ENCODE measurements around the gene MYO6. TPM values are rescaled to one million over a fixed set of nuclear protein-coding genes. Genes with fewer than 3 reads are reported as not detected.

Gene MYO6
- total RNA-seq, 2 experiments from 2014 or later: 0.65 to 0.67 TPM

GRCh38 chr6:75748003-75748742 is 866 bp upstream of the MYO6 start:
- Mint-ChIP-seq H3K9me3 (no peaks in the 10 kb centered on the region), H3K4me1 (peaks cover 13% of the 10 kb centered on the region), H3K27me3 (peaks cover 61% of the 10 kb centered on the region), H3K36me3 (ENCODE audit: low read depth) (peaks cover 2% of the 10 kb centered on the region), H3K4me3 (peak overlapping the region; percentile 71), H3K27ac (no peak overlapping the region)
- ChIA-PET CTCF (no interaction called here), POLR2A (no interaction called here)
- no peak for DNase-seq

GRCh38 chr6:75751443-75751842 is 2.4 kb downstream of the MYO6 start:
- DNase-seq: no peak
- no peak overlapping the region for H3K4me3 Mint-ChIP-seq
- no peaks in the 10 kb centered on the region for H3K9me3 Mint-ChIP-seq
- H3K4me1 Mint-ChIP-seq: peaks cover 13% of the 10 kb centered on the region
- ChIA-PET POLR2A (no interaction called here), CTCF (no interaction called here)
- H3K27ac Mint-ChIP-seq: no peak overlapping the region
- H3K27me3 Mint-ChIP-seq: peaks cover 46% of the 10 kb centered on the region
- H3K36me3 Mint-ChIP-seq (ENCODE audit: low read depth): peaks cover 2% of the 10 kb centered on the region

- Mint-ChIP-seq H3K27ac (no peak overlapping the region), H3K9me3 (no peaks in the 10 kb centered on the region), H3K4me3 (no peak overlapping the region), H3K27me3 (peaks cover 44% of the 10 kb centered on the region), H3K4me1 (peaks cover 13% of the 10 kb centered on the region), H3K36me3 (ENCODE audit: low read depth) (peaks cover 2% of the 10 kb centered on the region)
- ChIA-PET POLR2A (no interaction called here), CTCF (no interaction called here)
- no peak for DNase-seq
Observed at GRCh38 chr6:75752365-75752764, 3.3 kb downstream of the MYO6 start.

GRCh38 chr6:75755704-75756103 is 6.7 kb downstream of the MYO6 start:
- H3K27ac Mint-ChIP-seq: no peak overlapping the region
- peaks cover 4% of the 10 kb centered on the region for H3K4me1 Mint-ChIP-seq
- no peak for DNase-seq
- H3K4me3 Mint-ChIP-seq: no peak overlapping the region
- H3K9me3 Mint-ChIP-seq: no peaks in the 10 kb centered on the region
- ChIA-PET CTCF (no interaction called here), POLR2A (no interaction called here)
- H3K36me3 Mint-ChIP-seq (ENCODE audit: low read depth): no peaks in the 10 kb centered on the region
- peaks cover 39% of the 10 kb centered on the region for H3K27me3 Mint-ChIP-seq

GRCh38 chr6:75757295-75757694 is 8.3 kb downstream of the MYO6 start:
- ChIA-PET POLR2A (no interaction called here), CTCF (no interaction called here)
- H3K27ac Mint-ChIP-seq: no peak overlapping the region
- no peak overlapping the region for H3K4me3 Mint-ChIP-seq
- DNase-seq: no peak
- no peaks in the 10 kb centered on the region for H3K36me3 Mint-ChIP-seq (ENCODE audit: low read depth)
- H3K4me1 Mint-ChIP-seq: no peaks in the 10 kb centered on the region
- peaks cover 35% of the 10 kb centered on the region for H3K27me3 Mint-ChIP-seq
- no peaks in the 10 kb centered on the region for H3K9me3 Mint-ChIP-seq

- no peak overlapping the region for H3K27ac Mint-ChIP-seq
- ChIA-PET CTCF (no interaction called here), POLR2A (no interaction called here)
- H3K4me1 Mint-ChIP-seq: no peaks in the 10 kb centered on the region
- H3K27me3 Mint-ChIP-seq: peaks cover 29% of the 10 kb centered on the region
- DNase-seq: no peak
- H3K4me3 Mint-ChIP-seq: no peak overlapping the region
- H3K36me3 Mint-ChIP-seq (ENCODE audit: low read depth): no peaks in the 10 kb centered on the region
- no peaks in the 10 kb centered on the region for H3K9me3 Mint-ChIP-seq
Observed at GRCh38 chr6:75758061-75758460, 9.0 kb downstream of the MYO6 start.

- H3K36me3 Mint-ChIP-seq (ENCODE audit: low read depth): no peaks in the 10 kb centered on the region
- ChIA-PET POLR2A (no interaction called here), CTCF (interaction anchor here (0.6 kb wide), 1 partner anchor 189 kb away, joined by 5 read pairs; no protein-coding TSS in a partner anchor)
- H3K27ac Mint-ChIP-seq: no peak overlapping the region
- H3K4me3 Mint-ChIP-seq: no peak overlapping the region
- no peak for DNase-seq
- no peaks in the 10 kb centered on the region for H3K9me3 Mint-ChIP-seq
- H3K27me3 Mint-ChIP-seq: peaks cover 30% of the 10 kb centered on the region
- no peaks in the 10 kb centered on the region for H3K4me1 Mint-ChIP-seq
Observed at GRCh38 chr6:75759207-75759606, 10.2 kb downstream of the MYO6 start.

- no peaks in the 10 kb centered on the region for H3K4me1 Mint-ChIP-seq
- H3K4me3 Mint-ChIP-seq: no peak overlapping the region
- no peak for DNase-seq
- H3K36me3 Mint-ChIP-seq (ENCODE audit: low read depth): no peaks in the 10 kb centered on the region
- peaks cover 31% of the 10 kb centered on the region for H3K27me3 Mint-ChIP-seq
- POLR2A ChIA-PET: no interaction called here
- H3K27ac Mint-ChIP-seq: no peak overlapping the region
- H3K9me3 Mint-ChIP-seq: no peaks in the 10 kb centered on the region
- CTCF ChIA-PET: no interaction called here
Observed at GRCh38 chr6:75760320-75760719, 11.3 kb downstream of the MYO6 start.

GRCh38 chr6:75761489-75761888 is 12.4 kb downstream of the MYO6 start:
- no peaks in the 10 kb centered on the region for H3K9me3 Mint-ChIP-seq
- ChIA-PET CTCF (no interaction called here), POLR2A (no interaction called here)
- no peak overlapping the region for H3K4me3 Mint-ChIP-seq
- H3K27me3 Mint-ChIP-seq: peaks cover 31% of the 10 kb centered on the region
- H3K36me3 Mint-ChIP-seq (ENCODE audit: low read depth): no peaks in the 10 kb centered on the region
- no peak overlapping the region for H3K27ac Mint-ChIP-seq
- DNase-seq: no peak
- H3K4me1 Mint-ChIP-seq: no peaks in the 10 kb centered on the region

GRCh38 chr6:75762063-75762462 is 13.0 kb downstream of the MYO6 start:
- H3K27ac Mint-ChIP-seq: no peak overlapping the region
- POLR2A ChIA-PET: no interaction called here
- H3K36me3 Mint-ChIP-seq (ENCODE audit: low read depth): no peaks in the 10 kb centered on the region
- no peak for DNase-seq
- CTCF ChIA-PET: no interaction called here
- no peak overlapping the region for H3K4me3 Mint-ChIP-seq
- no peaks in the 10 kb centered on the region for H3K4me1 Mint-ChIP-seq
- H3K27me3 Mint-ChIP-seq: peaks cover 31% of the 10 kb centered on the region
- no peaks in the 10 kb centered on the region for H3K9me3 Mint-ChIP-seq

GRCh38 chr6:75766387-75766786 is 17.3 kb downstream of the MYO6 start:
- peaks cover 2% of the 10 kb centered on the region for H3K27me3 Mint-ChIP-seq
- no peaks in the 10 kb centered on the region for H3K4me1 Mint-ChIP-seq
- DNase-seq: no peak
- H3K9me3 Mint-ChIP-seq: no peaks in the 10 kb centered on the region
- H3K36me3 Mint-ChIP-seq (ENCODE audit: low read depth): no peaks in the 10 kb centered on the region
- H3K27ac Mint-ChIP-seq: no peak overlapping the region
- ChIA-PET POLR2A (no interaction called here), CTCF (no interaction called here)
- no peak overlapping the region for H3K4me3 Mint-ChIP-seq

- POLR2A ChIA-PET: no interaction called here
- H3K4me3 Mint-ChIP-seq: no peak overlapping the region
- H3K4me1 Mint-ChIP-seq: no peaks in the 10 kb centered on the region
Observed at GRCh38 chr6:75770844-75771243, 21.8 kb downstream of the MYO6 start.

GRCh38 chr6:75775219-75775618 is 26.2 kb downstream of the MYO6 start:
- Mint-ChIP-seq H3K4me1 (no peaks in the 10 kb centered on the region), H3K4me3 (no peak overlapping the region), H3K27ac (no peak overlapping the region), H3K27me3 (no peaks in the 10 kb centered on the region), H3K36me3 (ENCODE audit: low read depth) (no peaks in the 10 kb centered on the region), H3K9me3 (no peaks in the 10 kb centered on the region)
- ChIA-PET CTCF (no interaction called here), POLR2A (no interaction called here)
- DNase-seq: no peak

More at GRCh38 chr6:75770844-75771243, 21.8 kb downstream of the MYO6 start:
- Mint-ChIP-seq H3K9me3 (no peaks in the 10 kb centered on the region), H3K27me3 (no peaks in the 10 kb centered on the region), H3K27ac (no peak overlapping the region), H3K36me3 (ENCODE audit: low read depth) (no peaks in the 10 kb centered on the region)
- DNase-seq: no peak
- CTCF ChIA-PET: no interaction called here

- ChIA-PET POLR2A (no interaction called here), CTCF (interaction anchor here (0.9 kb wide), 1 partner anchor 9 kb away, joined by 3 read pairs; no protein-coding TSS in a partner anchor)
- no peaks in the 10 kb centered on the region for H3K36me3 Mint-ChIP-seq (ENCODE audit: low read depth)
- no peak overlapping the region for H3K27ac Mint-ChIP-seq
- no peak for DNase-seq
- no peaks in the 10 kb centered on the region for H3K27me3 Mint-ChIP-seq
- no peaks in the 10 kb centered on the region for H3K4me1 Mint-ChIP-seq
- H3K9me3 Mint-ChIP-seq: no peaks in the 10 kb centered on the region
- H3K4me3 Mint-ChIP-seq: no peak overlapping the region
Observed at GRCh38 chr6:75776461-75776860, 27.4 kb downstream of the MYO6 start.
